GM18507 (cell line): ENCODE measurements around the gene JMY.
A peak's percentile ranks its signal among the peaks of the same experiment; 100 is the strongest.

Experiments used
- DNase-seq: peaks from one replicate; pipeline ENCODE4 v3.0.0; 2011; ENCODE audit warnings: low read depth; ENCODE audit not compliant: insufficient read length; ENCODE audit errors: extremely low spot score
- FAIRE-seq: peaks from 2 replicates; lab custom pipeline; 2011; peaks lifted over from hg19 to GRCh38; lab: Jason Lieb, UNC

The JMY gene

GRCh38 chr5:79235634-79236361 is at the start of gene JMY:
Gene JMY (plus strand): TSS chr5:79236131. CDS start chr5:79236651, 520 bp downstream.
- peak; percentile 73 for FAIRE-seq

GRCh38 chr5:79186455-79186854 is 49.5 kb upstream of the JMY start:
- DNase-seq (no peak), FAIRE-seq (no peak)

More at GRCh38 chr5:79235634-79236361, at the start of gene JMY:
- DNase-seq: peak; percentile 83

- DNase-seq: no peak
- no peak for FAIRE-seq
Observed at GRCh38 chr5:79189439-79190234, 46.3 kb upstream of the JMY start.

- FAIRE-seq: no peak
- no peak for DNase-seq
Observed at GRCh38 chr5:79190235-79190529, 45.7 kb upstream of the JMY start.

GRCh38 chr5:79191457-79191856 is 44.5 kb upstream of the JMY start:
- DNase-seq (no peak), FAIRE-seq (no peak)

- no peak for DNase-seq
- no peak for FAIRE-seq
Observed at GRCh38 chr5:79193643-79194042, 42.3 kb upstream of the JMY start.

- DNase-seq (peak; percentile 12), FAIRE-seq (peak; percentile 54)
Observed at GRCh38 chr5:79200573-79201183, 35.3 kb upstream of the JMY start.

GRCh38 chr5:79201206-79201605 is 34.7 kb upstream of the JMY start:
- FAIRE-seq: no peak
- DNase-seq: no peak

- FAIRE-seq (no peak), DNase-seq (no peak)
Observed at GRCh38 chr5:79202076-79202475, 33.9 kb upstream of the JMY start.

GRCh38 chr5:79205965-79206364 is 30.0 kb upstream of the JMY start:
- DNase-seq (no peak), FAIRE-seq (no peak)

GRCh38 chr5:79206541-79206940 is 29.4 kb upstream of the JMY start:
- no peak for DNase-seq
- no peak for FAIRE-seq

- DNase-seq (no peak), FAIRE-seq (no peak)
Observed at GRCh38 chr5:79209505-79209904, 26.4 kb upstream of the JMY start.

- no peak for FAIRE-seq
- DNase-seq: no peak
Observed at GRCh38 chr5:79224286-79224984, 11.5 kb upstream of the JMY start.

GRCh38 chr5:79225026-79225425 is 10.9 kb upstream of the JMY start:
- no peak for DNase-seq
- peak; percentile 31 for FAIRE-seq

- FAIRE-seq (no peak), DNase-seq (no peak)
Observed at GRCh38 chr5:79225441-79225840, 10.5 kb upstream of the JMY start.

GRCh38 chr5:79227484-79228025 is 8.4 kb upstream of the JMY start:
- FAIRE-seq (no peak), DNase-seq (no peak)

GRCh38 chr5:79229357-79230174 is 6.4 kb upstream of the JMY start:
- FAIRE-seq (peak; percentile 66), DNase-seq (no peak)

GRCh38 chr5:79235261-79235633 is 684 bp upstream of the JMY start:
- no peak for FAIRE-seq
- no peak for DNase-seq

- DNase-seq (no peak), FAIRE-seq (no peak)
Observed at GRCh38 chr5:79236362-79236969, 535 bp downstream of the JMY start.
